ENCODE data around the gene OR2AJ1.

OR2AJ1 gene

GRCh38 chr1:247924868-247925267 lies at the start of gene OR2AJ1:
OR2AJ1 (plus strand) TSS chr1:247924889; CDS start chr1:247933769, 8,880 bp downstream.
- no peak for DNase-seq (ENCODE audit: low read depth, low spot score)

- no peak for DNase-seq (ENCODE audit: low read depth, low spot score)
Measured at GRCh38 chr1:247883346-247883745, 41.3 kb upstream of the OR2AJ1 start.

- no peak for DNase-seq (ENCODE audit: low read depth, low spot score)
Measured at GRCh38 chr1:247884797-247885413, 39.8 kb upstream of the OR2AJ1 start.

GRCh38 chr1:247895163-247895637 lies 29.5 kb upstream of the OR2AJ1 start, which contains the start of gene OR2W3:
OR2W3 (plus strand) TSS chr1:247895587; CDS start chr1:247895587, 0 bp downstream.
- DNase-seq (ENCODE audit: low read depth, low spot score), result no peak

- no peak for DNase-seq (ENCODE audit: low read depth, low spot score)
Measured at GRCh38 chr1:247895976-247896375, 28.7 kb upstream of the OR2AJ1 start.

GRCh38 chr1:247904122-247904521 lies 20.6 kb upstream of the OR2AJ1 start:
- DNase-seq (ENCODE audit: low read depth, low spot score), result no peak

- no peak for DNase-seq (ENCODE audit: low read depth, low spot score)
Measured at GRCh38 chr1:247905181-247905580, 19.5 kb upstream of the OR2AJ1 start.

GRCh38 chr1:247905910-247906503 lies 18.7 kb upstream of the OR2AJ1 start:
- DNase-seq (ENCODE audit: low read depth, low spot score), result no peak

- no peak for DNase-seq (ENCODE audit: low read depth, low spot score)
Measured at GRCh38 chr1:247906504-247907047, 18.1 kb upstream of the OR2AJ1 start.

GRCh38 chr1:247908766-247909165 lies 15.9 kb upstream of the OR2AJ1 start:
- DNase-seq (ENCODE audit: low read depth, low spot score), result no peak

- no peak for DNase-seq (ENCODE audit: low read depth, low spot score)
Measured at GRCh38 chr1:247913786-247914185, 10.9 kb upstream of the OR2AJ1 start.

GRCh38 chr1:247914941-247915662 lies 9.6 kb upstream of the OR2AJ1 start:
- no peak for DNase-seq (ENCODE audit: low read depth, low spot score)

- DNase-seq (ENCODE audit: low read depth, low spot score), result no peak
Measured at GRCh38 chr1:247919952-247920351, 4.7 kb upstream of the OR2AJ1 start, which contains the start of gene OR2T8. OR2T8 (plus strand) TSS chr1:247920252; CDS start chr1:247921018, 766 bp downstream.

- DNase-seq (ENCODE audit: low read depth, low spot score), result no peak
Measured at GRCh38 chr1:247923941-247924340, 748 bp upstream of the OR2AJ1 start.

- no peak for DNase-seq (ENCODE audit: low read depth, low spot score)
Measured at GRCh38 chr1:247933989-247934388, 9.3 kb downstream of the OR2AJ1 start.

- DNase-seq (ENCODE audit: low read depth, low spot score), result no peak
Measured at GRCh38 chr1:247935781-247936180, 11.1 kb downstream of the OR2AJ1 start.

GRCh38 chr1:247936415-247936814 lies 11.7 kb downstream of the OR2AJ1 start:
- no peak for DNase-seq (ENCODE audit: low read depth, low spot score)

GRCh38 chr1:247936965-247937734 lies 12.5 kb downstream of the OR2AJ1 start:
- DNase-seq (ENCODE audit: low read depth, low spot score), result peak; percentile 29

GRCh38 chr1:247942624-247943023 lies 17.9 kb downstream of the OR2AJ1 start:
- no peak for DNase-seq (ENCODE audit: low read depth, low spot score)

GRCh38 chr1:247948558-247948957 lies 23.9 kb downstream of the OR2AJ1 start, which contains the start of gene OR2L8:
OR2L8 (plus strand) TSS chr1:247948858; CDS start chr1:247948858, 0 bp downstream.
- DNase-seq (ENCODE audit: low read depth, low spot score), result no peak

- DNase-seq (ENCODE audit: low read depth, low spot score), result no peak
Measured at GRCh38 chr1:247953408-247953807, 28.7 kb downstream of the OR2AJ1 start.

Measured in activated naive CD8-positive, alpha-beta T cell treated with anti-CD3 and anti-CD28 coated beads, Interleukin-2, amount 50 U/mL, for 16 hours (primary cell).